ENCODE results near the gene RANGRF. TPM values are rescaled to one million over a fixed set of nuclear protein-coding genes. Genes with fewer than 3 reads are reported as not detected.

Gene RANGRF
- 11.9 and 19.9 TPM in 2 replicates for total RNA-seq (ENCODE audit: low replicate concordance)

GRCh38 chr17:8288336-8289102 is at the start of gene RANGRF:
TSS of gene RANGRF (plus strand) at chr17:8288670. CDS start at chr17:8288789, 119 bp downstream.
- Histone ChIP-seq H3K4me3 (peak within 1 kb of the TSS; percentile 59), H3K36me3 (no peaks in the 10 kb centered on the region), H4K20me1 (ENCODE audit: low read depth) (no peaks in the 10 kb centered on the region), H3K4me2 (peak within 1 kb of the TSS; percentile 76), H3K9ac (no peak within 1 kb of the TSS), H3K27me3 (no peaks in the 10 kb centered on the region), H3K9me3 (ENCODE audit: low read depth) (no peaks in the 10 kb centered on the region), H3K79me2 (ENCODE audit: low read depth) (no peaks in the 10 kb centered on the region), H2AFZ (replicated peaks) (peak within 1 kb of the TSS; percentile 60), H3K4me1 (peaks cover 7% of the 10 kb centered on the region), H3K27ac (no peak within 1 kb of the TSS), H3F3A (ENCODE audit: low read depth) (peaks cover under 1% of the 10 kb centered on the region)
- Mint-ChIP-seq H3K27me3 (ENCODE audit: insufficient read depth, low read depth) (peaks cover 11% of the 10 kb centered on the region), H3K4me1 (peaks cover 18% of the 10 kb centered on the region), H3K27ac (peak within 1 kb of the TSS; percentile 66), H3K9me3 (no peaks in the 10 kb centered on the region), H3K4me3 (peak within 1 kb of the TSS; percentile 94), H3K36me3 (peaks cover 5% of the 10 kb centered on the region)
- no peak for TF ChIP-seq EZH2 (IDR thresholded peaks at IDR 0.05)
- TF ChIP-seq, protein P1, sequence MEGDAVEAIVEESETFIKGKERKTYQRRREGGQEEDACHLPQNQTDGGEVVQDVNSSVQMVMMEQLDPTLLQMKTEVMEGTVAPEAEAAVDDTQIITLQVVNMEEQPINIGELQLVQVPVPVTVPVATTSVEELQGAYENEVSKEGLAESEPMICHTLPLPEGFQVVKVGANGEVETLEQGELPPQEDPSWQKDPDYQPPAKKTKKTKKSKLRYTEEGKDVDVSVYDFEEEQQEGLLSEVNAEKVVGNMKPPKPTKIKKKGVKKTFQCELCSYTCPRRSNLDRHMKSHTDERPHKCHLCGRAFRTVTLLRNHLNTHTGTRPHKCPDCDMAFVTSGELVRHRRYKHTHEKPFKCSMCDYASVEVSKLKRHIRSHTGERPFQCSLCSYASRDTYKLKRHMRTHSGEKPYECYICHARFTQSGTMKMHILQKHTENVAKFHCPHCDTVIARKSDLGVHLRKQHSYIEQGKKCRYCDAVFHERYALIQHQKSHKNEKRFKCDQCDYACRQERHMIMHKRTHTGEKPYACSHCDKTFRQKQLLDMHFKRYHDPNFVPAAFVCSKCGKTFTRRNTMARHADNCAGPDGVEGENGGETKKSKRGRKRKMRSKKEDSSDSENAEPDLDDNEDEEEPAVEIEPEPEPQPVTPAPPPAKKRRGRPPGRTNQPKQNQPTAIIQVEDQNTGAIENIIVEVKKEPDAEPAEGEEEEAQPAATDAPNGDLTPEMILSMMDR (IDR thresholded peaks at IDR 0.05): peak; percentile 29
- DNase-seq (ENCODE audit: low spot score): peak; percentile 96

GRCh38 chr17:8243827-8244226 is 44.6 kb upstream of the RANGRF start:
- Histone ChIP-seq H3K4me3 (no peak overlapping the region), H2AFZ (replicated peaks) (no peak overlapping the region), H3K79me2 (ENCODE audit: low read depth) (peaks cover 46% of the 10 kb centered on the region), H3K9me3 (ENCODE audit: low read depth) (no peaks in the 10 kb centered on the region), H3K27me3 (no peaks in the 10 kb centered on the region), H3F3A (ENCODE audit: low read depth) (peaks cover 25% of the 10 kb centered on the region), H4K20me1 (ENCODE audit: low read depth) (no peaks in the 10 kb centered on the region), H3K4me2 (no peak overlapping the region), H3K27ac (no peak overlapping the region), H3K9ac (no peak overlapping the region), H3K36me3 (no peaks in the 10 kb centered on the region), H3K4me1 (no peaks in the 10 kb centered on the region)
- no peak for TF ChIP-seq EZH2 (IDR thresholded peaks at IDR 0.05)
- TF ChIP-seq EZH2phosphoT487 (IDR thresholded peaks at IDR 0.05): no peak
- TF ChIP-seq, protein P1 (IDR thresholded peaks at IDR 0.05): no peak
- Mint-ChIP-seq H3K27ac (no peak overlapping the region), H3K27me3 (ENCODE audit: insufficient read depth, low read depth) (peaks cover 13% of the 10 kb centered on the region), H3K36me3 (peaks cover 11% of the 10 kb centered on the region), H3K4me3 (no peak overlapping the region), H3K9me3 (no peaks in the 10 kb centered on the region), H3K4me1 (peaks cover 6% of the 10 kb centered on the region)
- no peak for DNase-seq (ENCODE audit: low spot score)

GRCh38 chr17:8244768-8245167 is 43.7 kb upstream of the RANGRF start:
- H3K9ac ChIP-seq: no peak overlapping the region
- Mint-ChIP-seq H3K4me3 (peak overlapping the region; percentile 55), H3K4me1 (peaks cover 11% of the 10 kb centered on the region), H3K27me3 (ENCODE audit: insufficient read depth, low read depth) (peaks cover 13% of the 10 kb centered on the region), H3K36me3 (peaks cover 9% of the 10 kb centered on the region), H3K27ac (no peak overlapping the region), H3K9me3 (no peaks in the 10 kb centered on the region)
- no peak overlapping the region for H3K27ac ChIP-seq
- TF ChIP-seq EZH2 (IDR thresholded peaks at IDR 0.05) (no peak), EZH2phosphoT487 (IDR thresholded peaks at IDR 0.05) (no peak)
- TF ChIP-seq, protein P1 (IDR thresholded peaks at IDR 0.05): no peak
- H3K36me3 ChIP-seq: no peaks in the 10 kb centered on the region
- no peak overlapping the region for H3K4me2 ChIP-seq
- DNase-seq (ENCODE audit: low spot score): no peak
- H3K4me1 ChIP-seq: peaks cover under 1% of the 10 kb centered on the region
- H3F3A ChIP-seq (ENCODE audit: low read depth): peaks cover 27% of the 10 kb centered on the region
- no peaks in the 10 kb centered on the region for H3K9me3 ChIP-seq (ENCODE audit: low read depth)
- no peaks in the 10 kb centered on the region for H3K27me3 ChIP-seq
- H4K20me1 ChIP-seq (ENCODE audit: low read depth): no peaks in the 10 kb centered on the region
- no peak overlapping the region for H3K4me3 ChIP-seq
- no peak overlapping the region for H2AFZ ChIP-seq (replicated peaks)
- H3K79me2 ChIP-seq (ENCODE audit: low read depth): peaks cover 52% of the 10 kb centered on the region

Data from neural progenitor cell (in vitro differentiated cells).